Measurements from ENCODE around the gene CHCHD4.
A peak's percentile ranks its signal among the peaks of the same experiment; 100 is the strongest.

- TF ChIP-seq POLR2AphosphoS5 (IDR thresholded peaks at IDR 0.05; ENCODE audit: low read depth) (0 out of 2 replicates have a peak, but pooled peaks have one; percentile 60), CTCF (IDR thresholded peaks at IDR 0.05; ENCODE audit: insufficient read depth, low read length) (no peak), GABPA (IDR thresholded peaks at IDR 0.05; ENCODE audit: low read depth) (peak; percentile 92), REST (IDR thresholded peaks at IDR 0.05; ENCODE audit: insufficient replicate concordance, low read depth) (no peak), SPI1 (IDR thresholded peaks at IDR 0.05; ENCODE audit: borderline replicate concordance, low read depth) (peak; percentile 72; the same call in 1 of the 2 replicates)
Observed at GRCh38 chr3:14124223-14124614, 451 bp downstream of the CHCHD4 start.
